WI38 (cell line): ENCODE measurements around the gene MB.

ENCODE experiments used
- H3K4me3 ChIP-seq: 2 replicates; pipeline ENCODE4 v1.5.1; 2011; ENCODE audit warnings: low read depth, mild to moderate bottlenecking, control low read depth, low read length
- TF ChIP-seq, protein P1 (sequence below): IDR thresholded peaks from 2 replicates; pipeline ENCODE4 v1.5.1; 2012; ENCODE audit warnings: low read depth, mild to moderate bottlenecking, control low read depth, low read length

Gene MB

GRCh38 chr22:35580351-35581022 is 36.6 kb downstream of the MB start:
- no peak overlapping the region for H3K4me3 ChIP-seq
- TF ChIP-seq, protein P1, sequence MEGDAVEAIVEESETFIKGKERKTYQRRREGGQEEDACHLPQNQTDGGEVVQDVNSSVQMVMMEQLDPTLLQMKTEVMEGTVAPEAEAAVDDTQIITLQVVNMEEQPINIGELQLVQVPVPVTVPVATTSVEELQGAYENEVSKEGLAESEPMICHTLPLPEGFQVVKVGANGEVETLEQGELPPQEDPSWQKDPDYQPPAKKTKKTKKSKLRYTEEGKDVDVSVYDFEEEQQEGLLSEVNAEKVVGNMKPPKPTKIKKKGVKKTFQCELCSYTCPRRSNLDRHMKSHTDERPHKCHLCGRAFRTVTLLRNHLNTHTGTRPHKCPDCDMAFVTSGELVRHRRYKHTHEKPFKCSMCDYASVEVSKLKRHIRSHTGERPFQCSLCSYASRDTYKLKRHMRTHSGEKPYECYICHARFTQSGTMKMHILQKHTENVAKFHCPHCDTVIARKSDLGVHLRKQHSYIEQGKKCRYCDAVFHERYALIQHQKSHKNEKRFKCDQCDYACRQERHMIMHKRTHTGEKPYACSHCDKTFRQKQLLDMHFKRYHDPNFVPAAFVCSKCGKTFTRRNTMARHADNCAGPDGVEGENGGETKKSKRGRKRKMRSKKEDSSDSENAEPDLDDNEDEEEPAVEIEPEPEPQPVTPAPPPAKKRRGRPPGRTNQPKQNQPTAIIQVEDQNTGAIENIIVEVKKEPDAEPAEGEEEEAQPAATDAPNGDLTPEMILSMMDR, result no peak

DNA sequence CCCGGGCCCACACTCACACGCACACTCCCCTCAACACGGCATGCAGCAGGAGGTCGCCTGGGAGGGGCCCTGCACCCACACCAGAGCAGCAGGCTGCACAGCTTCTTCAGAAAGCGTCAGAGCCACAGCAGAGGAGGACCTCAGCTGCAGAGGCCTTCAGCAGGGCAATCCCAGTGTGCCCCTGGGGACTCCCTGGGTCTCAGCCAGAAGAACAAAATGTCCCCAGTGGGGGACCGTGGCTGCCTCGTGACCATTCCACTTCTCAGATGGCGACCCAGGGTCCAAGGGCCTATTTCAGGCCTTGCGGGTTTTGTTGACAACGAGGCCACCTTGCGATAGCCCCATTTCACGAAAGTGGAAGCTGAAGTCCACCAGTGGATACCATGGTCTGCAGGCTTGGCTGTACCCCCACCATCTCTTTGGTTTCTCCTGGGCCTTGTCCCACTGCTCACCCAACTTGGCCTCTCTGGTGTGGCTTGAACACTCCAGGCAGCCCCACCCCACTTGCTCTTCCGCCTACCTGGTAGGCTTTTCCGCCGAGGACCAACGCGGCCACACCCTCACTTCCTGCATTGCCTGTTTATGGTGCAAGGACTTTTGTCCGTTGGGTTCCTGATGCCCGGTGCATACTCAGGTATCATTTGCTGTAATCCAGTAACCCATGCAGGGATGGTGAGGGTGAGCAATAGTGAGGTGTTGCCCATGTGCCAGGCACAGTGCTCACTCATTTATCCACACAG is 38.1 kb downstream of the MB start:
- TF ChIP-seq, protein P1, result no peak
- no peak overlapping the region for H3K4me3 ChIP-seq

DNA sequence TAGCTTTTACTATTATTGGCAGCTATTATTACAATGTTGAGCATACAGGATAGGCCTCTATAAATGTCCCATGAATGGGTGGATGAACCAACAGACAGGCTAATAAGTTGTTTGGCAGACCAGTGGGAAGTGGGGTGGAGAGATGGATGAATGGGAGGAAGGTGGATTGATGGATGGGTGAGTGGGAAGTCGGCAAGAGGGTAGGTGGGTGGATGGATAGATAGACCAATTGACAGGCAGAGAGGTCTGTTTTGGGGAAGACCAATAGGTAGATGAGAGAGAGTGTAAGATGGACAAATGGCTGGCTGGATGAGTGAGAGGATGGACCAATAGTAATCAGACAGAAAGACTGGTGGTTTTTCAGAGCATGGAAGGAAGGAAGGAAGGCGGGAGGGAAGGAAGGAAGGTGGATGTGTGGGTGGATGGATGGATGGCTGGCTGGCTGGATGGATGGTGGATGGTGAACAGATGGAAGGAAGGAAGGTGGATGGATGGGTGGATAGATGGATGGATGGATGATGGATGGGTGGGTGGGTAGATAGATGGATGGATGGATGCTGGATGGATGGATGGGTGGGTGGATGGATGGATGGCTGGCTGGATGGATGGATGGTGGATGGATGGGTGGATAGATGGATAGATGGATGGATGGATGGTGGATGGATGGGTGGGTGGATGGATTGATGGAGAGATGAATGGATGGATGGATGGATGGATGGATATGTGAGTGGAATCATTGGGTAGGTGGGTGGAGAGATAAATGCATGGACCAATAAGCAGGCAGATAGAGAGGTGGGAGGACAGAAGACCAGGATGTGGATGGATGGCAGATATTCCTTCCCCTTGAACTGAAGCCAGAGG is 39.1 kb downstream of the MB start:
- H3K4me3 ChIP-seq, result no peak overlapping the region
- TF ChIP-seq, protein P1, result no peak

GRCh38 chr22:35576671-35577070 is 40.5 kb downstream of the MB start:
- H3K4me3 ChIP-seq, result no peak overlapping the region
- TF ChIP-seq, protein P1, result no peak

- TF ChIP-seq, protein P1, result no peak
Observed at GRCh38 chr22:35575116-35575748, 41.9 kb downstream of the MB start.

GRCh38 chr22:35572556-35572955 is 44.6 kb downstream of the MB start:
- TF ChIP-seq, protein P1, result no peak
- H3K4me3 ChIP-seq, result no peak overlapping the region

More at GRCh38 chr22:35575116-35575748, 41.9 kb downstream of the MB start:
- no peak overlapping the region for H3K4me3 ChIP-seq
